Keratinocyte (primary cell): ENCODE data around the gene CCDC192.

Experiments used
- CTCF ChIP-seq, 3 experiments: IDR thresholded peaks in 1 of 3; conservative IDR thresholded peaks in 1 of 3; optimal IDR thresholded peaks in 1 of 3; 2 replicates in 2 of 3; 3 replicates in 1 of 3; pipeline versions ENCODE3 to v1.5.1; 2011; ENCODE audit warnings: low read length in 3 of 3, mild to moderate bottlenecking in 3 of 3, moderate library complexity in 2 of 3, control low read depth in 1 of 3, inconsistent platforms in 1 of 3; ENCODE audit not compliant: insufficient read depth in 2 of 3; ENCODE audit errors: extremely low read depth in 1 of 3
- EZH2 ChIP-seq: IDR thresholded peaks from one replicate; pipeline ENCODE4 v1.6.1; 2012; ENCODE audit warnings: inconsistent platforms, mild to moderate bottlenecking, low read length, moderate library complexity

DNA sequence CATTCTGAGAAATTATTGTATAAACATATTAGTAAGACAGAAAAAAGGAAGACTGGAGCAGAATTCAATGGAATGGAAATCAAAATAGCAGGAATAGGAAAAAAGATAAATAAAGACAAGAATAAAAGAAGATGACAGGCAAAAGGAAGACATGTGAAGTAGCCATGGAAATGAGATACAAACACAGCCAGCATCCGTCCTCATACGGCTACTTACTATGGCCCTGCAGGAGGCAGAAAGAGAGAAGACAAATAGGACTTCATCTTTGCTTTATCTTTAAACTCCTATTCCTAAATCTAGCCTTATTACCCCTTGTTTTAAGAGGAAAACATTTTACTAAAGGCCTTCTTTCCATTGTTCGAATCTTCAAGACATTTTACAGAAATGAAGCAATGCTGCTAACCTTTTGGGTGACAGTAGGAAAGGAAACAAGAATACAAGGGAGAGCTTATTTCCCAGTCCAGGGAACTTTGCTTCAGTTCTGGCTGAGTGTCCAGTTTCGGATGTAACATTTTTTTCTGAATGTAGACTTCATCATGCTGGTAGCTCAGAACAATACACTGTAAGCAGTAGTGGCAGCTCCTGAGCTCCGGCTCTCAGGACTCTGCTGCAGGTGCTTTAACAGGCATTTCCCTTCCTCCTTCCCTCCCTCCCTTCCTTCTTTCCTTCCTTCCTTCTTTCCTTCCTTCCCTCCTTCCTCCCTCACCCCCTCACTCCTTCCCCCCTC is 274.0 kb downstream of the CCDC192 start:
- TF ChIP-seq CTCF (optimal IDR thresholded peaks at IDR 0.05 in 1 of 3, IDR thresholded peaks at IDR 0.05 in 1 of 3, conservative IDR thresholded peaks at IDR 0.05 in 1 of 3; ENCODE audit: extremely low read depth in 1 of 3, insufficient read depth in 2 of 3, low read length in 3 of 3) (no peak), EZH2 (no peak)
